ENCODE results near the gene CASP2. TPM values are rescaled to one million over a fixed set of nuclear protein-coding genes. Genes with fewer than 3 reads are reported as not detected.

Gene CASP2
- polyA plus RNA-seq, 3 donors, result 7.9 to 30.2 (median 12.2) TPM

DNA sequence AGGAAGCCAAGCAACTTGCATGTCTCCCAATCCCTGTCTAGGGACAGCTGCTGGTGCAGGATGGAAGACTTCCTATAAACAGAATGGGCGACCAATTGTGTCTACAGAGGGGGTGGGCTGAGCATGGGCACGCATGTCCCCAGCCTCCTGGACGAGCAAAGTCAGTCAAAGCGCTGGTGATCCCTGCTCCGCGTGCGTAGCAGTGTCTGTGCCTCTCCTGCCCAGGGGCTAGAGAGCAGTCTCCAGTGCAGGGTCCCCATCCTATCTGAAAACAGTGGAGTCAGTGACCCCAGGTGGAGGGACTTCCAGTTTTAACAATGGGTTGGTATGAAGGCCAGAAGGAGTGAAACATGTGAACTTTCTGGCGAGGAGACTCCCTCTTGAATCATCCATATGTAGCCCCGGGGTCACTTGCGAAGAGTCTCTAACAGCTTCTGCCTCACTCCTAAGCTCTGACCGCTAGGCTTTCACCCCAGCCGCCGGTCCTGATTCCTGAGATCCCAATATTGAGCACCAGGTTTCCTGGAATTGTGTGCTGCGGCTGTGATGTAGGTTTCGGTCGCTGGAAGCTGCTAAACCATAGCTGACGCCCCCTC, 714 bp upstream of the CASP2 start:
- H3K4me1 ChIP-seq (ENCODE audit: control insufficient read depth in 1 of 2, insufficient read depth in 2 of 2, low read length in 2 of 2), result peaks cover 31% of the 10 kb centered on the region in 2 donors
- peaks cover 10 to 16% of the 10 kb centered on the region in 2 donors for H3K36me3 Mint-ChIP-seq
- DNase-seq, result no peak
- H4K20me1 ChIP-seq (ENCODE audit: insufficient read depth, low read length), result peaks cover 14% of the 10 kb centered on the region
- no peaks in the 10 kb centered on the region for H3K9me3 ChIP-seq (replicated peaks in 1 of 2; ENCODE audit: control insufficient read depth in 1 of 2, insufficient read depth in 1 of 2, low read length in 2 of 2)
- H3K4me3 Mint-ChIP-seq, result peak overlapping the region; percentile 89 to 95
- peak overlapping the region; percentile 87 for H3K4me2 ChIP-seq (replicated peaks; ENCODE audit: extremely low read depth, low read length, poor library complexity, severe bottlenecking)
- H3K27me3 Mint-ChIP-seq (ENCODE audit: low read depth in 3 of 3), result peaks cover 0 to 3% (median 2%) of the 10 kb centered on the region in 3 donors
- peaks cover 38% of the 10 kb centered on the region for H3K4me1 Mint-ChIP-seq
- peak overlapping the region; percentile 10 to 70 for H3K27ac ChIP-seq (ENCODE audit: low read depth in 1 of 2, low read length in 2 of 2)
- H3K79me2 ChIP-seq (ENCODE audit: insufficient read depth, low read length), result peaks cover 43% of the 10 kb centered on the region
- peak overlapping the region; percentile 87 for H2AFZ ChIP-seq (ENCODE audit: insufficient read depth, low read depth, low read length, poor library complexity, severe bottlenecking)
- H3K4me3 ChIP-seq (replicated peaks in 1 of 3; ENCODE audit: low read depth in 2 of 3, low read length in 3 of 3), result peak overlapping the region; percentile 2 to 88 (median 36)
- intact Hi-C loops (cut with micrococcal nuclease), result loop anchor here (5.0 to 10.0 kb wide), 2 partner anchors 45 to 87 kb away; no protein-coding TSS in a partner anchor
- no peak overlapping the region for H3K9ac ChIP-seq (ENCODE audit: insufficient read depth, low read length, poor library complexity, severe bottlenecking)
- 88% methylated on average over 9 of the region's 17 CpGs for WGBS (ENCODE audit: insufficient coverage)
- H3K9me3 Mint-ChIP-seq, result peaks cover 0 to 2% (median 0%) of the 10 kb centered on the region in 7 donors
- peaks cover 6 to 17% of the 10 kb centered on the region in 2 donors for H3K36me3 ChIP-seq (replicated peaks in 1 of 2; ENCODE audit: control insufficient read depth in 1 of 2, insufficient read depth in 2 of 2, low read length in 2 of 2)
- peak overlapping the region in 6 of 7 donors; percentile 59 to 89 (median 78) for H3K27ac Mint-ChIP-seq
- no peaks in the 10 kb centered on the region for H3K27me3 ChIP-seq (ENCODE audit: control insufficient read depth in 2 of 2, insufficient read depth in 2 of 2, low read length in 2 of 2)
- TF ChIP-seq, protein P1, sequence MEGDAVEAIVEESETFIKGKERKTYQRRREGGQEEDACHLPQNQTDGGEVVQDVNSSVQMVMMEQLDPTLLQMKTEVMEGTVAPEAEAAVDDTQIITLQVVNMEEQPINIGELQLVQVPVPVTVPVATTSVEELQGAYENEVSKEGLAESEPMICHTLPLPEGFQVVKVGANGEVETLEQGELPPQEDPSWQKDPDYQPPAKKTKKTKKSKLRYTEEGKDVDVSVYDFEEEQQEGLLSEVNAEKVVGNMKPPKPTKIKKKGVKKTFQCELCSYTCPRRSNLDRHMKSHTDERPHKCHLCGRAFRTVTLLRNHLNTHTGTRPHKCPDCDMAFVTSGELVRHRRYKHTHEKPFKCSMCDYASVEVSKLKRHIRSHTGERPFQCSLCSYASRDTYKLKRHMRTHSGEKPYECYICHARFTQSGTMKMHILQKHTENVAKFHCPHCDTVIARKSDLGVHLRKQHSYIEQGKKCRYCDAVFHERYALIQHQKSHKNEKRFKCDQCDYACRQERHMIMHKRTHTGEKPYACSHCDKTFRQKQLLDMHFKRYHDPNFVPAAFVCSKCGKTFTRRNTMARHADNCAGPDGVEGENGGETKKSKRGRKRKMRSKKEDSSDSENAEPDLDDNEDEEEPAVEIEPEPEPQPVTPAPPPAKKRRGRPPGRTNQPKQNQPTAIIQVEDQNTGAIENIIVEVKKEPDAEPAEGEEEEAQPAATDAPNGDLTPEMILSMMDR (IDR thresholded peaks at IDR 0.05), result no peak

DNA sequence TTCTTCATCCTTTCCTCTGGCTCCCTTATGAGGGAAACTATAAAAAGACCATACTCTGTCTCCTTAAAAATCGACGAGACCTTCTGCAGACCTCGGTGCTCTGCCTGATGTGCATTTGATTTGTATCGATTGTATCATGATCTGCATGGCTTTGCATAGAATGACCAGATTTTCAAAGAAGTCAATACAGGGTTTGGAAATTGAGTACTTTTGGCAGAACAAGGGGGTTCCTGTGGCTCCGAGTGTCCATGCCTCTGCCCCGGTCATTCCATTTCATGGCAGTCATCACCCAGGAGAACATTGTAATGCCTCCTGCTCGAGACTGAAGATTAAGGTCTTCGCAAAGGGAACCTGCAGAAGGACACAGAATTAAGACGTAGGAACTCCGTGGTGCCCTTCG, 685 bp downstream of the CASP2 start:
- H3K4me3 Mint-ChIP-seq, result peak overlapping the region; percentile 89 to 90
- intact Hi-C loops (cut with micrococcal nuclease), result loop anchor here (2.0 to 10.0 kb wide), 3 partner anchors 47 to 86 kb away; no protein-coding TSS in a partner anchor
- H2AFZ ChIP-seq (ENCODE audit: insufficient read depth, low read depth, low read length, poor library complexity, severe bottlenecking), result peak overlapping the region; percentile 87
- H3K36me3 ChIP-seq (replicated peaks in 1 of 2; ENCODE audit: control insufficient read depth in 1 of 2, insufficient read depth in 2 of 2, low read length in 2 of 2), result peaks cover 19 to 31% of the 10 kb centered on the region in 2 donors
- peak overlapping the region; percentile 26 to 74 for H3K27ac ChIP-seq (ENCODE audit: low read depth in 1 of 2, low read length in 2 of 2)
- peaks cover 44% of the 10 kb centered on the region for H3K4me1 Mint-ChIP-seq
- H4K20me1 ChIP-seq (ENCODE audit: insufficient read depth, low read length), result peaks cover 14% of the 10 kb centered on the region
- peaks cover 20 to 30% of the 10 kb centered on the region in 2 donors for H3K36me3 Mint-ChIP-seq
- peaks cover 0 to 2% (median 0%) of the 10 kb centered on the region in 7 donors for H3K9me3 Mint-ChIP-seq
- peak overlapping the region; percentile 82 to 88 (median 86) for H3K4me3 ChIP-seq (replicated peaks in 1 of 3; ENCODE audit: low read depth in 2 of 3, low read length in 3 of 3)
- H3K4me2 ChIP-seq (replicated peaks; ENCODE audit: extremely low read depth, low read length, poor library complexity, severe bottlenecking), result peak overlapping the region; percentile 87
- DNase-seq, result no peak
- H3K79me2 ChIP-seq (ENCODE audit: insufficient read depth, low read length), result peaks cover 57% of the 10 kb centered on the region
- 0% methylated on average over 3 of the region's 11 CpGs for WGBS (ENCODE audit: insufficient coverage)
- no peaks in the 10 kb centered on the region for H3K27me3 ChIP-seq (ENCODE audit: control insufficient read depth in 2 of 2, insufficient read depth in 2 of 2, low read length in 2 of 2)
- TF ChIP-seq, protein P1 (IDR thresholded peaks at IDR 0.05), result no peak
- peak overlapping the region; percentile 80 to 88 (median 85) for H3K27ac Mint-ChIP-seq
- H3K9ac ChIP-seq (ENCODE audit: insufficient read depth, low read length, poor library complexity, severe bottlenecking), result peak overlapping the region; percentile 80
- no peaks in the 10 kb centered on the region for H3K9me3 ChIP-seq (replicated peaks in 1 of 2; ENCODE audit: control insufficient read depth in 1 of 2, insufficient read depth in 1 of 2, low read length in 2 of 2)
- H3K27me3 Mint-ChIP-seq (ENCODE audit: low read depth in 3 of 3), result peaks cover 0 to 3% (median 2%) of the 10 kb centered on the region in 3 donors
- H3K4me1 ChIP-seq (ENCODE audit: control insufficient read depth in 1 of 2, insufficient read depth in 2 of 2, low read length in 2 of 2), result peaks cover 31 to 37% of the 10 kb centered on the region in 2 donors

All from CD14-positive monocyte (primary cell).